NCI-H82 (cell line): ENCODE results near the gene HOPX.
"Not testable (repeated sequence)": the region's sequence is repeated elsewhere in the genome, so short reads cannot be mapped to it uniquely, and the experiment has no call there.

Source experiments
- DNase-seq: peaks from one replicate; lab custom pipeline; 2025; lab: John Stamatoyannopoulos, UW

Gene HOPX

DNA sequence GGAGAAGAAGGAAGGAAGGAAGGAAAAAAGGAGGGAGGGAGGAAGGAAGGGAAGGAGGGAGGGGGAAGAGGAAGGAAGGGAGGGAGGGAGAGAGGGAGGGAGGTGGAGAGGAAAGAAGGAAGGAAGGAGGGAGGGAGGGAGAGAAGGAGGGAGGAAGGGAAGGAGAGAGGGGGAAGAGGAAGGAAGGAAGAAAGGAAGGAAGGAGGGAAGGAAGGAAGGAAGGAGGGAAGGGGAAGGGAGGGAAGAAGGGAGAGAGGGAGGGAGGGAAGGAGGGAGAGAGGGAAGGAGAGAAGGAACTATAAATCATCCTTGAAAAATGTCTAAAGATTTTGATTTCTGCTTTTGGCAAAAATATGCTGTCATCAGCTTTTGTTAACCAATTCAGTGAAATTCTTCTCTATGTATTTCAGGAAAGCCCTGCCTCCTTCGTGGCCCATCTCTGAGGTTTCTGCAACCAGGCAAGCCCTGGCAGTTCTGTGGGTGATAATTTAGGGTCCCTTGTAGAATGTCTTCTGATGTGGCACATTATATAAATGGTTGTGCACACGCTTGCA, 7.1 kb upstream of the HOPX start:
- DNase-seq: no peak

DNA sequence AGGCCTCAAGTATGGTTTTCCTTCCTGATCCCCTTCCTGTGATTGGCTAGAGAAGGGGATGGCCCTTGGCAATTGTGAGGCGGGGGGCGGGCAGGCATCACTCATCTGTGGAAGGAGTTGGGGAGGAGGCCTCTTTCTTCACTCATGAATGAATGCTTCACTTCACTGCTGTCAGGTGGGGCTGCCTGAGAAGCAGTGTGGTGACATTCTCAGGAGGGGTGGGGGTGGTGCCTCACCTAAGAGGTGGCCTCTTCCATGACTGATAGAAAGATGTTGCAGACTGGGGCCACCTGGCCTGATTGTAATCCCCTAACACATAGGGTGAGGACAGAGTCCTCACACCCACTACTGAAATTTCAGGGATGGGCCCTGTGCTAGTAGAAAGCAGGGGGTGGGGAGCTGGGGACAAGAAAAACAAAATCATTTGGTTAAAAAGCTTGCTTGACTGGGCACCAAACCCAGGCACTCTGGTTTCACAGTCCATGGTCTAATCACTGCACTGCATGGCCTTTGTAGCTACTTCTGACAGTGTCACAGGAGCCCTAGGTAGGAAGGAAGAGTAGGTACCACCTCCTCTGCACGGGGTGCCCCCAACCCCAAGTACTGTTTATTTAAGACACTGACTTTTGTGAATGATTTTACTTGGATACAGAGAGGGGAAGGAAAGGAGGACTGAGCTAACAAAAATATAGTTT, 5.6 kb upstream of the HOPX start:
- no peak for DNase-seq

- DNase-seq: no peak
Observed at GRCh38 chr4:56684320-56685050, 3.4 kb upstream of the HOPX start.

DNA sequence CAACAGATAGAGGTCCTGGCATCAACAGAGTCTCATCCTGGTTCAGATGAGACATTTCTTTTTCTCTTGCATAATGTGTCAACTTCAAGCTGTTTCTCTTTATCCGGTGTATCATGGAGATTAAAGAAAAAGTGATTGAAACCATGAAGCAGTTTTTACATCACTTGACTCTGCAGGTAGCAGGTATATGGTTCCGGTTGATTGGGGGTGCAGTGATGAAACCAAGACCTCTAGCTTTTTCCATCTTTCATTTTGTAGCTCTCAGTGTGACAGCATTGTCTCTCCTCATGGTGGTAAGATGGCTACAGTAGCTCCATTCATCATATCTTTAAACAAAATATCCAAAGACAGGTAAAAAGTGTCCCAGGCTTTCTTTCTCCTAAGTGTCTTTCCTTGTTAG, 2.4 kb upstream of the HOPX start:
- no peak for DNase-seq

- DNase-seq: no peak
Observed at GRCh38 chr4:56681853-56682525, 893 bp upstream of the HOPX start.

DNA sequence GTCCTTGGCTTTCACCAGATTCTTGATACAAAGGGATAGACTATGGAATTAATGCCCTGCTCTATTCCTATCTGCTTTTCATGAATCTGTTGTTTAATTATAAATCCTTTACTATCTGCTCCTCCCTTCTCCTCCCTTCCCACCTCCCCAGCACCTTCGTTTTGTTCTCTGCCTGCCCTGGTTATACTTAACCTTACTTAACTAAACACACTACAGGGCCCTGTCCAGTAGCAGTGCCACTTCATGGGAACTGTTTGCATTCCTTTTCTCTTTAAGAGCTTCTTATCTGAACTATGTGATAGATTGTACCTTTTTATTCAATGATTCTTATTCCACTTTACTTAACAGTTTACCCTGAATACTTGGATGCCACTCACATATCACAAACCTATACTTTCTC, 830 bp downstream of the HOPX start:
- no peak for DNase-seq

GRCh38 chr4:56677711-56678110, 3.4 kb downstream of the HOPX start:
- DNase-seq: no peak

DNA sequence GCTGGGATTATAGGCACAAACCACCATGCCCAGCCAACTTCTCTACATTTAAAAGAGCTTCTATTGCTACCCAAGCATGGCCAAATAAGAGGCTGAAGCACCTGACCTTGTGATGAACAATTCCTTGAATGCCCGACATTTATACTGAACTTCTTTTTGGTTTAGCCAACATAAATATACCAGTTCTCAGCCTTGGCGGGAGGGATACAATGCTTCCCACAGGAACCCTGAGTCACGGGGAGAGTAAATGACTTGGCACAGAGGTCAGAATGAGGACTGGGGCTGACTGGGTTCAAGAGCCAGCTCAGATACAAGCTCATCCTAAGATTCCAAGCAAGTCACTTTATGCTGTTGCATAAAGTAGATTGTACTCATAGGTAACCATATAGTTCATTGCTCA, 6.1 kb downstream of the HOPX start:
- DNase-seq: no peak

- no peak for DNase-seq
Observed at GRCh38 chr4:56671860-56672259, 9.2 kb downstream of the HOPX start.

GRCh38 chr4:56671373-56671772, 9.7 kb downstream of the HOPX start:
- DNase-seq: no peak

GRCh38 chr4:56668267-56668666, 12.8 kb downstream of the HOPX start:
- peak; percentile 44 for DNase-seq

- not testable (repeated sequence) for DNase-seq
Observed at GRCh38 chr4:56667396-56667795, 13.7 kb downstream of the HOPX start.

DNA sequence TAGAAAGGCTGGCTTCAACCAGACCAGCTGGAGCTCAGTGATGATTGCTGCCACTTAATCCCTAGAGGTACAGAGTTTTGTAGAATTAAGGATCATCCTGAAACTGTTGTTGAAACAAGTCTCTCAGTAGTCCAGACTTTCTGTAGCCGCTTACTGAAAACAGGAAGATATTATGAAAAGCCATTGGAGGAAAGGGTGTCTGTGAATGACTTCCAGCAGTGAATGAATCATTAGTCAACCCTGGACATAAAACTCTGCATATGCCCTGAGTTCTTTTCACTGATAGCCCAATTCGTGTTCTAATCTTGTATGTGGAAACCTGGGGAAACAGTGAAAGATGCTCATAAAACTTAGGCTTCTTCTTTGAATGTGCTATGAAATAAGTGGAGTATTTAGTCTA, 14.8 kb downstream of the HOPX start:
- peak; percentile 19 for DNase-seq

DNA sequence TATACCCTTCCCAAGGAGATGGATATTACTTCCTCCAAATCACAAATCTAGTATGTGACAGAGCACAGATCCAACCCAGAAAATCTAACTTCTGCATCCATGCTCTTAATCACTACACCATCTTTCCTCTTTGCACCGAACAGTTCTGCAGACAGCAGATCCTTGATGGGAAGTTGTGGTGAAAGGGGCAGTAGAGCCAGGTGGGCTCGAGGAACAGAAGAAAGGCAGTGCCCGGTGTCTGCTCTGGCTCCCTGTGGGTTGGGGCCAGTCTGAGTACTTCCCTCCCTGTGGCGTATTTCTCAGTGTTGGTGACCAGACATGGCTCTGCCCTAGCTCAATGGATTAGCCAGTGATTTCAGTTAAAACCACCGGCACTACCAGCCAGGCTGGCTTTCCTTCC, 15.3 kb downstream of the HOPX start:
- no peak for DNase-seq

GRCh38 chr4:56662782-56663468, 18.2 kb downstream of the HOPX start:
- no peak for DNase-seq

GRCh38 chr4:56659946-56660345, 21.1 kb downstream of the HOPX start:
- no peak for DNase-seq

- no peak for DNase-seq
Observed at GRCh38 chr4:56658528-56658927, 22.6 kb downstream of the HOPX start.

DNA sequence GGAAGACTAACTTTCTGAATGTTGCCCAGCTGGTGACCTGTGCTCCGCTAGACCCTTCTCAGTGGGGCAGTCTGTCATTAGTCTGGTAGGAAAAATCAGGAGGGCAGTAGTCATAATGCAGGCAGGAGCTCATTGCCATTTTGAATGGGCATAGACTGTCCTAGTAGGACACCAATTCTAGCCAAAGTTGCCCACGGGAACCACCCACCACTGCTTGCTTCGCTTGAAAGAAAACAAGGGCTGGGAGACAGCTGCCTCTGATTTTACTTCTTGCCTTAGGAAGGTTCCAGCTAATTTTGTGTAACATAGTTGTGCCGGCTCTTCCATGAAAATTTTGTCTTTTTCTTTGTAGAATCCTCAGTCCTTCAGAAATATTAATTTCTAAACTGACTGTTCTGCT, 23.3 kb downstream of the HOPX start:
- DNase-seq: no peak

DNA sequence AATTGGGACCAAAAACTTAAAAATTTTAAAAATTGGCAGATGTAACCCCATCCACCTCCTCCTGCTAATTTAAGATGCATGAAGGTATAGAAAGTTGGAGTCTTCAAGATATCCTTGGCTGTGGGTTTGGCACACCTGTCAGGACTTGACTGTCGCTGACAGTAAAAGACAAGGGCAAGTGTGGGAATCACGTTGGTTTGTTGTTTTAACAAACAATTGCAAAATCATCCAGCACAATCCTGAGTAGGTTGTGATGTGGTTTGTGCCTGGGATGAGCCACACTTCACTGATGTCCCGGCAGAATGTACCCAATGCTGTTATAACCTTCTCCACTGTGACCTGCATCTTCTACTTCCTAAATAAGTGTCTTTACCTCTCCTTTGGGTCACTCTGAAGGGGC, 24.0 kb downstream of the HOPX start:
- no peak for DNase-seq

- DNase-seq: no peak
Observed at GRCh38 chr4:56656346-56656643, 24.8 kb downstream of the HOPX start.

DNA sequence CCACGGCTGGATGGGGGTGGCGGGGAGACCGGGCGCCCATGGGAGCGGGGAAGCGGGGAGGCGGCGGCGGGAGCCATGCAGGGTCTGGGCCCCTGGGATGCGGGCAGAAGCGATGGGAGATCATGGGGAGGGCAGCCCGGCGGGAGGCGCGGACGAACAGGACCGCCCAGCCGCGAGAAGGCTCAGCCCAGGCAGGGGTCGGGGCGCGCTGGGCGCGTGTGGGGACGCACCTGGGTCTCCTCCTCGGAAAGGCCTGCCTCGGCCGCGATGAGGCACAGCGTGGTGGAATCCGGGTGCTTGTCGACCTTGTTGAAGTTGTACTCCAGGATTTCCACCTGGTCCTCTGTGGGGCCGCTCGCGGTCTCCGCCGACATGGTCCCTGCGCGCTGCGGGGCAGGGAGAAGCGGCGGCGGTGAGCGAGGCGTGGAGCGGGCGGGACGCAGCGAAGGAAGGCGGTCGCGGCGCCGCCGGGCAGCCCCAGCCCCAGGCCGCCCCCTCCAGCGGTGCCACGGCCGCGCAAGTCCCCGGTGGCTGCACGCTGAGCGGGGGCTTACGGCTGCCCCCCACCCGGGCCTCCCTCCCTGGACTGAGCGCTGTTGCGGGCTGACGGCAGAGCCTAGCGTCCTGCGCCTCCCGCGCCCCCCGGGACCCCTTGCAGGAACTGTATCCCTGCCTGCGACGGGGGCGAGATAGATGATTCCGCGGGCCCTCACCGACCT, 25.3 kb downstream of the HOPX start:
- peak; percentile 37 for DNase-seq

DNA sequence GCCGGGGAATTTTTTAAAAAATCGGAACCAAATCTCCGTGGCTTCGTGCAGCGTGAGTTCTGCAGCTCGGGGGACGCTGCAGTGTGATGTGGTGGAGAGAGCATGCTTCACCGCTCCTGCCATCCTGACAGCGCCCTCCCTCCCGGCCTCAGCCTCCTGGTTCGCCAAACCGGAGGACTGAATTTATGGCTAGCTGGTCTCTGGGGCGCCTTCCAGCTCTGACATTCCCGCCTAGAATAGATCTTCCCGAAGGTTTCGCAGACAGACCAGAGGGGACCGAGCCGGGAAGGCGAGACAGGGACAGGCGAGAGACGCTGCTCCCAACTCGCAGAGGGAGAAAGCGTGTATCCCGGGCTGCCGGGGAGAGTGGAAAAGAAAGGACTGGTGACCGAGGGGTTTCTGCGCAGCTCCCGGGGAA, 25.9 kb downstream of the HOPX start:
- DNase-seq: peak; percentile 37
